ENCODE measurements around the gene ZNF414. TPM values are rescaled to one million over a fixed set of nuclear protein-coding genes. Genes with fewer than 3 reads are reported as not detected.
"Not testable (repeated sequence)": the region's sequence is repeated elsewhere in the genome, so short reads cannot be mapped to it uniquely, and the experiment has no call there.

Gene ZNF414, protein sequence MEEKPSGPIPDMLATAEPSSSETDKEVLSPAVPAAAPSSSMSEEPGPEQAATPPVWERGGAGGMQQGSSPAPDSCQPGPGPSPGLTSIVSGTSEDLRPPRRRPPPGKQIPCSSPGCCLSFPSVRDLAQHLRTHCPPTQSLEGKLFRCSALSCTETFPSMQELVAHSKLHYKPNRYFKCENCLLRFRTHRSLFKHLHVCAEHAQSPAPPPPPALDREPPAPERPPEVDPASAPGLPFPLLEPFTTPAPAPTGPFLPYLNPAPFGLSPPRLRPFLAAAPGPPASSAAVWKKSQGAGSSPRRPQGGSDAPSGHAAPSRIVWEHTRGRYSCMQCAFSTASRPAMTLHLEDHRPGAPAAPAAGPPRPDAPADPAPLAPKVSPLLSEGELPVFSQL
- total RNA-seq: 22.1 and 23.6 TPM in 2 replicates

DNA sequence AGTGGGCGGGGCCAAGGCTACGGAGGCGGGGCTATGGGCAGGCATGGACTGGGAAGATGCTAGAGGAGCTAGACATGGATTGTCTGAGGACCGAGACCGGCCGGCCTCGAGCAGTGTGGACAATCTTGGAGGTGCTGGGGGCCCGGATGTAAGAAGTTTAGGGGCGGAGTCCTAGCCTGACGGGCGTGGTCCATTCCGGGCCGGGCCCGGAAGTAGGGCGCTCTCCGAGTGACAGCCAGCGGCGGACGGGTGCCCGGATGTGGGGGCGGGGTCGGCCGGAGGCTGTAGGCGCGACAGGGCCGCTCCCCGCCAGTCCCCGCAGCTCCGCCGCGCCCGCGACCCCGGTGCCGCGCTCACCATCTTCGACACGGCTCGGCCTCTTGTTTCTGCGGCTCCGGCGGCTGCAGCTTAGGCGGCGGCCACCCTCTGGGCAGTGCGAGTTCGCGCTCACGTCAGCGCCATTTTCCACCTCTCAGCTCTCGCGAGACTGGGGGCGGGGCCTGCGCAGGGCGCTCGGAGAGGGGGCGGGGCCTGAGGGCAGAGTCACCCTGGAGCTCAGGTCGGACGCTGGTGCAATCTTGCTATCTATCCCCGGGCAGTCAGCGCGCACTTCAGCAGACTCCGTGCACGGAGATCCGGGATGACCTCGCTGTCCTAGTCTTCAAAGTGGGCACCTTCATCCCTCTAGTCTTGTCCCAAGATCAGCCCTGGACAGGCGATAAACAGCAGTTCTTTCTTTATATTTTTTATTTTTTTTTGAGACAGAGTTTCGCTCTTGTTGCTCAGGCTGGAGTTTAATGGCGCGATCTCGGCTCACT, at the start of gene ZNF414:
Gene ZNF414 (minus strand): TSS at position 481 of the 818 bp plus-strand sequence. CDS start 121 bp downstream, at position 360.
- Mint-ChIP-seq H3K9me3 (no peaks in the 10 kb centered on the region), H3K4me3 (peak within 1 kb of the TSS; percentile 93), H3K27ac (peak within 1 kb of the TSS; percentile 98), H3K4me1 (ENCODE audit: low read depth) (peaks cover 52% of the 10 kb centered on the region), H3K36me3 (ENCODE audit: low read depth) (peaks cover 10% of the 10 kb centered on the region), H3K27me3 (ENCODE audit: insufficient read depth) (no peaks in the 10 kb centered on the region)
- intact Hi-C loops (cut with micrococcal nuclease): loop anchor here (1.0 to 10.0 kb wide), 7 partner anchors 9 to 594 kb away; partner anchors contain the start of genes HNRNPM, MARCHF2, RAB11B and SNAPC2
- peak; percentile 92 for DNase-seq (ENCODE audit: low spot score)

DNA sequence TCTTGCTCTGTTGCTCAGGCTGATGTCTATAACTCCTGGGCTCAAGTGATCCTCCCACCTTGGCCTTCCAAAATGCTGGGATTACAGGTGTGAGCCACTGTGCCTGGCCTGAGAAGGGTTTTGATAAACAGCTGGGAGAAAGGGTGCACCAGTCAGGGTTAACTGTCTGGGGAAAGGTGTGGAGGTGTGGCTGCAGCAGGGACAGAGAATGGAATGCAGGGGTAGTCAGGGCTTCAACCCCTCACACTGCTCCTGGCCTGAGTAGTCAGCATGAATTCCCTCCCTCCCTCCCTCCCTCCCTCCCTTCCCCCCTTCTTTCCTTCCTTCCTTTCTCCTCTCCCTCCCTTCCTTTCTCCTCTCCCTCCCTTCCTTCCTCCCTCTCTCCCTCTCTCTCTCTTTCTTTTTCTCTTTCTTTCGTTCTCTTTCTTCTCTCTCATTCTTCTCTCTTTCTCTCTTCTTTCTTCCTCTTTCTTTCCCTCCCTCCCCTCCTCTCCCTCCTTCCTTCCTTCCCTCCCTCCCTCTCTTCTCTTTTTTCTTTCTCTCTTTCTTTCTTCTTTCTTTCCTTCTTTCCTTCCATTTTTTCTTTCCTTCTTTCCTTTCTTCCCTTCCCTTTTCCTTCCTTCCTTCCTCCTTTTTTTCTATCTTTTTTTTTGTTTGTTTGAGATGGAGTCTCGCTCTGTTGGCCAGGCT, 47.3 kb upstream of the ZNF414 start:
- intact Hi-C loops (cut with micrococcal nuclease): no loop called here
- DNase-seq (ENCODE audit: low spot score): no peak
- Mint-ChIP-seq H3K27ac (peak overlapping the region; percentile 68), H3K4me3 (no peak overlapping the region), H3K27me3 (ENCODE audit: insufficient read depth) (no peaks in the 10 kb centered on the region), H3K9me3 (no peaks in the 10 kb centered on the region), H3K4me1 (ENCODE audit: low read depth) (peaks cover 50% of the 10 kb centered on the region), H3K36me3 (ENCODE audit: low read depth) (peaks cover 23% of the 10 kb centered on the region)

DNA sequence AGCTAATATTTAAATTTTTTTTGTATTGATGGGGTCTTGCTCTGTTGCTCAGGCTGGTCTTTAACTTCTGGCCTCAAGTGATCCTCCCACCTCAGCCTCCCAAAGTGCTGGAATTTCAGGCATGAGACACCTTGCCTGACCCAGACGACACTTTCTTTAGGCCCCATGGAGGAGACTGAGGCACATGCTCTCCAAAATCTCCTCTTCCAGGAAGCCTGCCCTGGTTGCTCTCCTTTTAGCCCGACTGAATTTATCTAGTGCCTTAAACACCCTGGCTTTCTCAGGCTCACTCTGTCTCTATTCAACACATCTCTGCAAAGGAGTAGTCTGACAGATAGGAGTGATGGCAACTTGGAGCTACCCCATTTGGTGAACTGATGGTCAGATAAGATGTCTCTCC, 44.4 kb upstream of the ZNF414 start:
- DNase-seq (ENCODE audit: low spot score): no peak
- H3K9me3 Mint-ChIP-seq: no peaks in the 10 kb centered on the region
- H3K27me3 Mint-ChIP-seq (ENCODE audit: insufficient read depth): no peaks in the 10 kb centered on the region
- intact Hi-C loops (cut with micrococcal nuclease): no loop called here
- no peak overlapping the region for H3K4me3 Mint-ChIP-seq
- peaks cover 33% of the 10 kb centered on the region for H3K4me1 Mint-ChIP-seq (ENCODE audit: low read depth)
- H3K27ac Mint-ChIP-seq: peak overlapping the region; percentile 85
- H3K36me3 Mint-ChIP-seq (ENCODE audit: low read depth): peaks cover 22% of the 10 kb centered on the region

DNA sequence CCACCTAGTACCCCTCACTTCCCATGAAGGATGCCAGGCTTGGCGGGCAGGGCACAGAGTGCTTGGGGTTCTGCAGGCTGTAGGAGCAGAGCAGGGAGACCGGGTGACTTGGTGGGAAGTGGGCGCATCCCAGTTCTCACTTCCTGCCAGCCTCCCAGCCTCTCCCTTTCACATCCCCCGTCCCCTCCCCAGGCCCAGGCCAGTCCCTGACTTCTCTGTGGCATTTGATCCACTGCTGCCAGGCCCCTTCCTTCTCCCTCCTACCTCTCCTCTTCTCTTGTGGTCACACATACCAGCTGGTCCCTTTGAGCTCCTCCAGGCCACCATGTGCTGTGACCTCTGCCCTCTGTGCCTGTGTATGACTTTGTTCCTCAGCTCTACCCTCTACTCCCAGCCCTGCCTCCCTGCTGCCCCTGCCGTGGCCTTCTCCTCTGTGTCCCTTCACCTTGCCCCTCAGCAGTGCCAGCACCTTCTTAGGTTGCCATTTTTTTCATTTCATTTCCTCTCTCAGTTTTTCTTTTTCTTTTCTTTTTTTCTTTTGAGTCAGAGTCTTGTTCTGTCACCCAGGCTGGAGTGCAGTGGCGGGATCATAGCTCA, 43.8 kb upstream of the ZNF414 start:
- H3K9me3 Mint-ChIP-seq: no peaks in the 10 kb centered on the region

DNA sequence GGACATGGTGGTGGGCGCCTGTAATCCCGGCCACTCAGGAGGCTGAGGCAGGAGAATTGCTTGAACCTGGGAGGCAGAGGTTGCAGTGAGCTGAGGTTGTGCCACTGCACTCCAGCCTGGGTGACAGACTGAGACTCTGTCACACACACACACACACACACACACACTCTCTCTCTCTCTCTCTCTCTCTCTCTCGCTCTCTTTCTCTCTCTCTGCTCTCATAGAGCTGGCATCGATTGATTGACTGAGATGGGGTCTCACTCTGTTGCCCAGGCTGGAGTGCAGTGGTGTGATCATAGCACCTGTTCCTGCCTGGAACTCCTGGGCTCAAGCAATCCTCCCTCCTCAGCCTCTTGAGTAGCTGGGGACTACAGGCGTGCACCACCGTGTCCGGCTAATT, 39.8 kb upstream of the ZNF414 start:
- peak overlapping the region; percentile 20 for H3K27ac Mint-ChIP-seq
- peaks cover 38% of the 10 kb centered on the region for H3K36me3 Mint-ChIP-seq (ENCODE audit: low read depth)
- DNase-seq (ENCODE audit: low spot score); intact Hi-C loops (cut with micrococcal nuclease); H3K4me3 Mint-ChIP-seq; H3K9me3 Mint-ChIP-seq; H3K27me3 Mint-ChIP-seq (ENCODE audit: insufficient read depth): not testable (repeated sequence)
- H3K4me1 Mint-ChIP-seq (ENCODE audit: low read depth): peaks cover 20% of the 10 kb centered on the region

More for the DNA sequence above, 43.8 kb upstream of the ZNF414 start:
- H3K36me3 Mint-ChIP-seq (ENCODE audit: low read depth): peaks cover 28% of the 10 kb centered on the region
- DNase-seq (ENCODE audit: low spot score): no peak
- H3K27ac Mint-ChIP-seq: peak overlapping the region; percentile 85
- H3K27me3 Mint-ChIP-seq (ENCODE audit: insufficient read depth): no peaks in the 10 kb centered on the region
- H3K4me3 Mint-ChIP-seq: no peak overlapping the region
- intact Hi-C loops (cut with micrococcal nuclease): no loop called here
- peaks cover 36% of the 10 kb centered on the region for H3K4me1 Mint-ChIP-seq (ENCODE audit: low read depth)

DNA sequence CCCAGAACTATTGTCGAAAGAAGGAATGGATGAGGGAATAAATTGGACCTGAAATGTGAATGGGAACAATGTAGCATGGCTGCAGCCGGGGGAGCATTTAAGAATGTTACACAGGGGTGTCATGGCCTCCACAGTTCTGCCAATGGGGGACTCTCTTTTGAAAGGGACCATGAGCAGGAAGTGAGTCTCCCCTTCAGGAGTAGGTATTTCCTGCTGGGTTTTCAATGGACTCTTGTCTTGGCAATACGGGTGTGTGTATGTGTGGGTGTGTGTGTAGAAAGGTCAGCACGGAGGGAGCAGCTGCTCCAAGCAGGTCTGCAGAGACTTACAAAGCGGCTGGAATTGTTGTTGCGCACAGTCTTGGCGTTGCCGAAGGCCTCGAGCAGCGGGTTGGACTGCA, 38.8 kb upstream of the ZNF414 start:
- Mint-ChIP-seq H3K27ac (peak overlapping the region; percentile 40), H3K27me3 (ENCODE audit: insufficient read depth) (no peaks in the 10 kb centered on the region), H3K36me3 (ENCODE audit: low read depth) (peaks cover 37% of the 10 kb centered on the region), H3K9me3 (no peaks in the 10 kb centered on the region), H3K4me3 (no peak overlapping the region), H3K4me1 (ENCODE audit: low read depth) (peaks cover 11% of the 10 kb centered on the region)
- intact Hi-C loops (cut with micrococcal nuclease): no loop called here
- no peak for DNase-seq (ENCODE audit: low spot score)

DNA sequence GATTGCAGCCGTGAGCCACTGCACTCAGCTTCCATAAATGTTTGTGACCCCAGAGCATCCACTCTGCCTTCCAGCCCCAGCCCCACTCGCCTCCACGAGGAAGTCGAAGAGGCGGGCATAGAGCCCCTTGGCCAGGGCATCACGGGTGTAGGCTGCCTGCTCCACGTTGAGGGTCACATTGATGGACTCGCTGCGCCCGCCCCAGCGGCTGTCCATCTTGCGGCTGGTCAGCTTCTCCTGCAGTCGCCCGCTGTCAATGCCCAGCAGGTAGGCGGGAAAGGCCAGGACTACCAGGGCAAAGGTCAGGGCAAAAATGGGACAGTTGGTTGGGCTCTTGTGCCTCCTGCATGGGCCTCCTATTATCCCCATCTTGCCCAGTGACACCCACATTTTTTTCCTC, 36.1 kb upstream of the ZNF414 start:
- intact Hi-C loops (cut with micrococcal nuclease): no loop called here
- no peaks in the 10 kb centered on the region for H3K27me3 Mint-ChIP-seq (ENCODE audit: insufficient read depth)
- peaks cover 6% of the 10 kb centered on the region for H3K4me1 Mint-ChIP-seq (ENCODE audit: low read depth)
- no peak overlapping the region for H3K4me3 Mint-ChIP-seq
- DNase-seq (ENCODE audit: low spot score): no peak
- H3K27ac Mint-ChIP-seq: no peak overlapping the region
- H3K9me3 Mint-ChIP-seq: no peaks in the 10 kb centered on the region
- peaks cover 37% of the 10 kb centered on the region for H3K36me3 Mint-ChIP-seq (ENCODE audit: low read depth)

DNA sequence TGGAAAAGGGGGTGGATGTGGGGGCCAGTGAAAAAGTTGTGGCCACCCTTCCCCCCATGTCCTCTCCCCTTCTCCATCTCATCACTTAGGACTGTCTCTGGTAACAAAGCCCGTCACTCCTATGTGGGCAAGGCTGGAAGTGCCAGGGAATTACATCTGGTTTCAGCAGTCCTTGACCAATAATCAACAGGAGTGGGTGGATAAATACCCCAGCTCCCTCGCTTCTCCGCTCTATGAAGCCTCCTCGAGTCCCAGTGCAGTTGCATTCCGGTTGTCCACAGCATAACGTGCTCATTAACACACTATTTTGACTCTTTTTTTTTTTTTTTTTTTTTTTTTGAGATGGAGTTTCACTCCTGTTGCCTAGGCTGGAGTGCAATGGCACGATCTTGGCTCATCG, 31.8 kb upstream of the ZNF414 start:
- no peaks in the 10 kb centered on the region for H3K9me3 Mint-ChIP-seq
- H3K4me3 Mint-ChIP-seq: no peak overlapping the region
- intact Hi-C loops (cut with micrococcal nuclease): no loop called here

DNA sequence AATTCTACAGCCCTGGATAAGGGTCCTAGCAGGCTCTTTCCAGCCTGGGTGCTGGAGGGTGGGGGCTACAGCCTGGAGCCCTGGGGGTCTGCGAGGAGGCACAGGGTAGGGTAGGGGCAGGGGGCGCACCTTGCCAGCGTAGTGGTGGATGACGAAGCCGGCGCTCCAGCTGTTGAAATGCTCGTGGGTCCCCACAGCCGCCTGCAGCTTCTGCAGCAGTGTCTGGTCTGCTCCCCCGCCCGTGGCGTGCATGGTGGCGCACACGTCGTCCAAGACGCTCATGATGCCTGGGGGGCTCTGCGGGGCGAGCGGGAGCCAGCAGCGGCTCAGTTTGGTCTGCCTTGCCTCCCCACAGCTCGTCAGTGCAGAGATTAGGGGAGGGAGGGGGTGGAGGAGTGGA, 30.2 kb upstream of the ZNF414 start:
- no peak for DNase-seq (ENCODE audit: low spot score)
- H3K9me3 Mint-ChIP-seq: no peaks in the 10 kb centered on the region
- intact Hi-C loops (cut with micrococcal nuclease): no loop called here
- H3K4me1 Mint-ChIP-seq (ENCODE audit: low read depth): no peaks in the 10 kb centered on the region
- H3K27ac Mint-ChIP-seq: no peak overlapping the region
- no peak overlapping the region for H3K4me3 Mint-ChIP-seq
- H3K27me3 Mint-ChIP-seq (ENCODE audit: insufficient read depth): no peaks in the 10 kb centered on the region
- peaks cover 26% of the 10 kb centered on the region for H3K36me3 Mint-ChIP-seq (ENCODE audit: low read depth)

More for the DNA sequence above, 31.8 kb upstream of the ZNF414 start:
- no peak for DNase-seq (ENCODE audit: low spot score)
- H3K27me3 Mint-ChIP-seq (ENCODE audit: insufficient read depth): no peaks in the 10 kb centered on the region
- H3K36me3 Mint-ChIP-seq (ENCODE audit: low read depth): peaks cover 19% of the 10 kb centered on the region
- no peaks in the 10 kb centered on the region for H3K4me1 Mint-ChIP-seq (ENCODE audit: low read depth)
- no peak overlapping the region for H3K27ac Mint-ChIP-seq

DNA sequence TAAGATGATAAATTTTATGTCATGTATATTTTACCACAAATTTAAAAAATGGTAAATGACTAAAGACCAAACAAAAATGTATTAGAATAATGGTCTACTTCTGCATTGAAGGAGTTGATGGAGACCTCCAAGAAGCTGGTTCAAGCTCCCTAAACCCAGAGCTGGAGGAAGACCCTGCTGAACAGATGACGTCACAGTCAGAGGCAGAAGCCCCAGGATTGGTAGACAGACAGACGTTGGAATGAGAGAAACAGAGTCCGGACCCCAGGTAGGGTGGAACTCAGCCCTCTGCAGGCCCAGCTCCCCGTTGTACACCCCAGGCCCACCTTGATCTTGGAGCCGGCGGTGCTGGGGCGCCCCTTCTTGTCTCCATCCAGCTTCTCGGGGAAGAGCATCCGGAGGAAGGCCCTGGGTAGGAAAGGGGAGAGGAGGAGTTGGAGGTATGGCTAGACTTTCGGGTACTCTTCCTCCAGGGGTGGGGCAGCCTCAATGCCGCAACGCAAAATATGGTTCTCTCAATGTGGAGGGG, 25.7 kb upstream of the ZNF414 start:
- DNase-seq (ENCODE audit: low spot score): no peak
- H3K27ac Mint-ChIP-seq: no peak overlapping the region
- intact Hi-C loops (cut with micrococcal nuclease): no loop called here
- no peaks in the 10 kb centered on the region for H3K27me3 Mint-ChIP-seq (ENCODE audit: insufficient read depth)
- no peak overlapping the region for H3K4me3 Mint-ChIP-seq
- H3K4me1 Mint-ChIP-seq (ENCODE audit: low read depth): no peaks in the 10 kb centered on the region
- no peaks in the 10 kb centered on the region for H3K9me3 Mint-ChIP-seq
- peaks cover 32% of the 10 kb centered on the region for H3K36me3 Mint-ChIP-seq (ENCODE audit: low read depth)

DNA sequence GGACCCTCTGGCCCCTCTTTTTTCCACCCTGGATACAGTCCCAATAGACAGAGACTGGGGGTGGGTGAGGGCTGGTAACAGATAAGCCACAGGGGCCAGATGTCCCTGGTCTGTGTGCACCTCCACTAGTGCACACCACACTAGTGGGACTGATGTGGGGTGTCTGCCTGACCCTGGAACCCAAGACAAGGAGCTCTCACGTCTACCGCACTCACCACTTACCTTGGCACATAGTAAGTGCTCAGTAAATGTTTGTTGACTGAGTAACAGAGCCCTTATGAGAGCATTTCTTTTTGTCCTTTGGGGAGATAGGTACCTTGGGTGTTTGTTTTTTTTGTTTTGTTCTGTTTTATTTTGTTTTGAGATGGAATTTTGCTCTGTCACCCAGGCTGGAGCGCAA, 23.1 kb upstream of the ZNF414 start:
- H3K27ac Mint-ChIP-seq: peak overlapping the region; percentile 12
- no peak for DNase-seq (ENCODE audit: low spot score)
- H3K4me1 Mint-ChIP-seq (ENCODE audit: low read depth): no peaks in the 10 kb centered on the region
- no peak overlapping the region for H3K4me3 Mint-ChIP-seq
- peaks cover 35% of the 10 kb centered on the region for H3K36me3 Mint-ChIP-seq (ENCODE audit: low read depth)
- H3K9me3 Mint-ChIP-seq: no peaks in the 10 kb centered on the region
- no peaks in the 10 kb centered on the region for H3K27me3 Mint-ChIP-seq (ENCODE audit: insufficient read depth)
- intact Hi-C loops (cut with micrococcal nuclease): no loop called here

DNA sequence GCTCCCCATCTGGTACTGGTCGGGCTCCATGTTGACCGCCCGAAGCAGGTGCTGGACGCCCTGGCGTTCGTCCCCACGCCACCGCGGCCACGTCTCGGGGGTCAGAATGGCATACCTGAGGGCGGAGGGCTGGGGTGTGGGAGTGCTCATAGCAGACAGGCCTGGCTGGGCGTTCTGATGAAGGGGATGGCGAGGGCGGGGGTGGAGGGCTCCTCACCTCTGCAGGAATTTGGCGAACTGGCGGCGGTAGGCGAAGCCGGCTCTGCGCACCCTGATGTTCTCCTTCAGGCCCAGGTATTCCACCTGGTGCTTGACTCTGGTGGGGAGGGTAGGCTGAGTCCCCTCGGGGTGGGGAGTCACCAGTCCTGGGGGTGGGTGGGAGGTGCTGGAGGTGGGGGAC, 22.3 kb upstream of the ZNF414 start:
- no peaks in the 10 kb centered on the region for H3K27me3 Mint-ChIP-seq (ENCODE audit: insufficient read depth)
- intact Hi-C loops (cut with micrococcal nuclease): no loop called here
- no peak for DNase-seq (ENCODE audit: low spot score)
- no peaks in the 10 kb centered on the region for H3K9me3 Mint-ChIP-seq
- H3K4me3 Mint-ChIP-seq: no peak overlapping the region
- H3K36me3 Mint-ChIP-seq (ENCODE audit: low read depth): peaks cover 38% of the 10 kb centered on the region
- no peaks in the 10 kb centered on the region for H3K4me1 Mint-ChIP-seq (ENCODE audit: low read depth)
- no peak overlapping the region for H3K27ac Mint-ChIP-seq

All from activated T-helper 1 cell treated with anti-CD3 and anti-CD28 coated beads, Interleukin-12 subunit alpha, Interleukin-12 subunit beta, Interleukin-2, Interleukin-4 antibody, amounts not matched to agents 30 ng/mL and 10 ng/mL and 1 ng/mL, durations not matched to agents 14 hours and 24 hours and 36 hours (primary cell).